ENCODE data around the gene MUC20.

DNA sequence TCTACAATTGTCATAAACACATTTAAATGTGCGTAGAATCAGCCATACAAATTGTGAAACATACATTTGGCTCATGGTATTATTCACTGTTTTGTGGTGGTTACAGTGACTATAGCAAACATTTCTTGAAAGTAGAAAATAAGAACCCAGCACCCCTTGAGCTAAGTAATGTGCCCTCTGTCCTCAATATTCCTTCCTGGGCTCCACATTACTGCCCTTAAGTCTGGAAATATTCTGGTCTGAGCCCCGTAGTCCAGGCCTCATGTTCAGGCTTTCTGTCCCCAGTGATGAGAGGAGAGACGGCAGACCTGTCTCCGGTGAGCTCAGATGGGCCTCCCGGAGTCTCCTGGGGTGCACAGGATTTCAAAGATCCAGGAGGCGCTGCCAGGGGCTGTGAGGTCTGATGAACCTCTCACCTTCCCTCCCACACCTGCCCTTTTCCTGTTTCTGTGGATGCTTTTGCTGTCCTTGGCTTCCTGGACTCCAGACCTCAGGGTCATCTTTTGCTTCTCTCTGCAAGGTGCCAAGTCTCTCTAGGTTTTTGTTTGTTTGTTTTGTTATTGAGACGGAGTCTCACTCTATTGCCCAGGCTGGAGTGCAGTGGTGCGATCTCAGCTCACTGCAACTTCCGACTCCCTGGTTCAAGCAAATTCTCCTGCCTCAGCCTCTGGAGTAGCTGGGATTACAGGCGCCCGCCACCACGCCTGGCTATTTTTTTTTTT is 8.8 kb upstream of the MUC20 start:
- TF ChIP-seq POLR2AphosphoS5 (IDR thresholded peaks at IDR 0.05; ENCODE audit: low read depth, low read length) (no peak), POLR2A (IDR thresholded peaks at IDR 0.05; ENCODE audit: low read depth, low read length) (no peak)

Data from GM12892 (cell line).